Fibroblast of mammary gland (primary cell): ENCODE measurements around the gene GFI1B.
A peak's percentile ranks its signal among the peaks of the same experiment; 100 is the strongest.

ENCODE experiments used
- DNase-seq: peaks from one replicate; pipeline ENCODE4 v3.0.0-alpha.2; 2010; ENCODE audit warnings: low read depth
- H3K4me3 ChIP-seq: 2 replicates; pipeline ENCODE4 v1.5.1; 2011; ENCODE audit warnings: low read depth, mild to moderate bottlenecking, low read length, moderate library complexity; ENCODE audit not compliant: control insufficient read depth
- CTCF ChIP-seq: conservative IDR thresholded peaks from 2 replicates; pipeline ENCODE4 v1.5.1; 2011; ENCODE audit warnings: low read depth, low read length, inconsistent platforms; ENCODE audit not compliant: control insufficient read depth, insufficient read depth

The GFI1B gene

GRCh38 chr9:132969783-132970182, 8.7 kb upstream of the GFI1B start:
- DNase-seq: no peak
- TF ChIP-seq CTCF: no peak
- H3K4me3 ChIP-seq: no peak overlapping the region

GRCh38 chr9:132970324-132971062, 8.0 kb upstream of the GFI1B start:
- no peak for DNase-seq
- no peak overlapping the region for H3K4me3 ChIP-seq
- TF ChIP-seq CTCF: no peak

GRCh38 chr9:132973166-132973565, 5.3 kb upstream of the GFI1B start:
- no peak for DNase-seq
- no peak for TF ChIP-seq CTCF
- no peak overlapping the region for H3K4me3 ChIP-seq

- peak; percentile 36 for DNase-seq
Observed at GRCh38 chr9:132973713-132974112, 4.8 kb upstream of the GFI1B start.

GRCh38 chr9:132975961-132976360, 2.5 kb upstream of the GFI1B start:
- no peak for TF ChIP-seq CTCF
- no peak overlapping the region for H3K4me3 ChIP-seq
- no peak for DNase-seq

More at GRCh38 chr9:132973713-132974112, 4.8 kb upstream of the GFI1B start:
- TF ChIP-seq CTCF: no peak
- no peak overlapping the region for H3K4me3 ChIP-seq

GRCh38 chr9:132976571-132976970, 1.9 kb upstream of the GFI1B start:
- no peak for TF ChIP-seq CTCF
- no peak for DNase-seq
- H3K4me3 ChIP-seq: no peak overlapping the region

- TF ChIP-seq CTCF: no peak
- no peak overlapping the region for H3K4me3 ChIP-seq
- no peak for DNase-seq
Observed at GRCh38 chr9:132978112-132978450, 413 bp upstream of the GFI1B start.
